ENCODE measurements around the gene ARMC6. TPM values are rescaled to one million over a fixed set of nuclear protein-coding genes. Genes with fewer than 3 reads are reported as not detected.
"Not testable (repeated sequence)": the region's sequence is repeated elsewhere in the genome, so short reads cannot be mapped to it uniquely, and the experiment has no call there.

ARMC6 gene
- total RNA-seq, 1 donor from 2014 or later = 32.8 TPM

DNA sequence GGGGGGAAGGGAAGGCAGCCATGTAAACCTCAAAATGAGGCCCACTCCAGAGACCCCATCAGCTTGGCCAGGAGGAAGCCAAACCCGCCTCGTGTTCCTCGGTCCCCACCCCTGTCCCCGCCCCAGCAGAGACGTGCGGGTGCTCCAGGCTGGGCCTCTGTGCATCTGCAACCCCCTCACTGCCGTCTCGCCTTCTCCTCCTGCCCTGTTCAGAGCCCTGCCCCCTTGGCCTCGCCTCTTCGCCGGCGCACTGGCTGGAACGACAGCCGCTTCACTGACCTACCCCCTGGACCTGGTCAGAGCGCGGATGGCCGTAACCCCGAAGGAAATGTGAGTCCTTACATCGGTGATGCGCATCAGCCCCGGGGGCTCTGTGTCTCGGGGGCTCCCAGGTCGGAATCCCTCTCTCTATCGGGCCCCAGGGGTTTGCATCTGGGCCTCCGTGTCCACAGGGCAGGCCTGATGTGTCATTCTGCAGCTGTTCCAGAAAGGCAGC, 72.7 kb downstream of the ARMC6 start:
- Mint-ChIP-seq H3K27ac (ENCODE audit: unreplicated experiment) (peak overlapping the region; percentile 90), H3K9me3 (ENCODE audit: unreplicated experiment) (peaks cover 2% of the 10 kb centered on the region), H3K4me3 (ENCODE audit: unreplicated experiment) (peak overlapping the region; percentile 75), H3K4me1 (ENCODE audit: low read depth, unreplicated experiment) (peaks cover 4% of the 10 kb centered on the region), H3K36me3 (ENCODE audit: unreplicated experiment) (no peaks in the 10 kb centered on the region), H3K27me3 (ENCODE audit: unreplicated experiment) (peaks cover 12% of the 10 kb centered on the region)
- TF ChIP-seq, protein P1, sequence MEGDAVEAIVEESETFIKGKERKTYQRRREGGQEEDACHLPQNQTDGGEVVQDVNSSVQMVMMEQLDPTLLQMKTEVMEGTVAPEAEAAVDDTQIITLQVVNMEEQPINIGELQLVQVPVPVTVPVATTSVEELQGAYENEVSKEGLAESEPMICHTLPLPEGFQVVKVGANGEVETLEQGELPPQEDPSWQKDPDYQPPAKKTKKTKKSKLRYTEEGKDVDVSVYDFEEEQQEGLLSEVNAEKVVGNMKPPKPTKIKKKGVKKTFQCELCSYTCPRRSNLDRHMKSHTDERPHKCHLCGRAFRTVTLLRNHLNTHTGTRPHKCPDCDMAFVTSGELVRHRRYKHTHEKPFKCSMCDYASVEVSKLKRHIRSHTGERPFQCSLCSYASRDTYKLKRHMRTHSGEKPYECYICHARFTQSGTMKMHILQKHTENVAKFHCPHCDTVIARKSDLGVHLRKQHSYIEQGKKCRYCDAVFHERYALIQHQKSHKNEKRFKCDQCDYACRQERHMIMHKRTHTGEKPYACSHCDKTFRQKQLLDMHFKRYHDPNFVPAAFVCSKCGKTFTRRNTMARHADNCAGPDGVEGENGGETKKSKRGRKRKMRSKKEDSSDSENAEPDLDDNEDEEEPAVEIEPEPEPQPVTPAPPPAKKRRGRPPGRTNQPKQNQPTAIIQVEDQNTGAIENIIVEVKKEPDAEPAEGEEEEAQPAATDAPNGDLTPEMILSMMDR (IDR thresholded peaks at IDR 0.05; ENCODE audit: partially characterized antibody, unreplicated experiment) = no peak
- DNase-seq = peak; percentile 63

DNA sequence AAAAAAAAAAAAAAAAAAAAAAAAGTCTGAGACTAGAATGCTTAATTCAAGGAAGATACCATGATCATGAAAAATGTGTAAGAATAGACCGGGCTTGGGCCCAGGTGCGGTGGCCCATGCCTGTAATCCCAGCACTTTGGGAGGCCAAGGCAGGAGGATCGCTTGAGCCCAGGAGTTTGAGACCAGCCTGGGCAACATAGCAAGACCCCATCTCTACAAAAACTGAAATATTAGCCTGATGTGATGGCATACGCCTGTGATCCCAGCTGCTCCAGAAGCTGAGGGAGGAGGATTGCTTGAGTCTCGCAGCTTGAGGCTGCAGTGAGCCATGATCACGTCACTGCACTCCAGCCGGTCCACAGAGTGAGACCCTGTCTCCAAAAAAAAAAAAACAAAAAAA, 73.5 kb downstream of the ARMC6 start:
- H3K4me1 Mint-ChIP-seq (ENCODE audit: low read depth, unreplicated experiment); DNase-seq; H3K27ac Mint-ChIP-seq (ENCODE audit: unreplicated experiment); H3K36me3 Mint-ChIP-seq (ENCODE audit: unreplicated experiment); H3K9me3 Mint-ChIP-seq (ENCODE audit: unreplicated experiment); H3K4me3 Mint-ChIP-seq (ENCODE audit: unreplicated experiment): not testable (repeated sequence)
- peaks cover 14% of the 10 kb centered on the region for H3K27me3 Mint-ChIP-seq (ENCODE audit: unreplicated experiment)

DNA sequence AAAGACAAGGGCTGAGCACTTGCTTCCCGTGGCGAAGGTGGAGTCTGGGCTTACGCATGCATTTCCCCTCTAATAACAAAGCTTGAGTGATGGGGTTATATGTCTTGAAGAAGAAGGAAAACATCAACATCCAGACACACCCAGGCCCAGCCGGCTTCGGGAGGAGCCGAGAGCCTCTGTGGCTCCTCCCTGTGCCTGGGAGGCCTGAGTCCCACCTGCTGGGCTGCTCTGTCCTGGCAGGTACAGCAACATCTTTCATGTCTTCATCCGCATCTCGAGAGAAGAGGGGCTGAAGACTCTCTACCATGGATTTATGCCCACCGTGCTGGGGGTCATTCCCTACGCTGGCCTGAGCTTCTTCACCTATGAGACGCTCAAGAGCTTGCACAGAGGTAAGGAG, 74.3 kb downstream of the ARMC6 start:
- peaks cover 8% of the 10 kb centered on the region for H3K4me1 Mint-ChIP-seq (ENCODE audit: low read depth, unreplicated experiment)

More for the DNA sequence above, 74.3 kb downstream of the ARMC6 start:
- TF ChIP-seq, protein P1 (IDR thresholded peaks at IDR 0.05; ENCODE audit: partially characterized antibody, unreplicated experiment) = no peak
- Mint-ChIP-seq H3K36me3 (ENCODE audit: unreplicated experiment) (no peaks in the 10 kb centered on the region), H3K27ac (ENCODE audit: unreplicated experiment) (no peak overlapping the region), H3K27me3 (ENCODE audit: unreplicated experiment) (peaks cover 14% of the 10 kb centered on the region), H3K9me3 (ENCODE audit: unreplicated experiment) (peaks cover 2% of the 10 kb centered on the region), H3K4me3 (ENCODE audit: unreplicated experiment) (no peak overlapping the region)
- no peak for DNase-seq

Other genes starting within 250 kb of the ARMC6 start
- gene COMP, start 242.3 kb upstream of the ARMC6 start, total RNA-seq (ENCODE audit: unreplicated experiment) = not detected
- gene UPF1, start 201.6 kb upstream of the ARMC6 start, total RNA-seq (ENCODE audit: unreplicated experiment) = 46.3 TPM
- 15.3 TPM for gene CERS1, start 137.4 kb upstream of the ARMC6 start, total RNA-seq (ENCODE audit: unreplicated experiment)
- gene COPE, start 114.2 kb upstream of the ARMC6 start, total RNA-seq (ENCODE audit: unreplicated experiment) = 177 TPM
- gene DDX49, start 113.9 kb upstream of the ARMC6 start, total RNA-seq (ENCODE audit: unreplicated experiment) = 51.4 TPM
- 217 TPM for gene HOMER3, start 92.4 kb upstream of the ARMC6 start, total RNA-seq (ENCODE audit: unreplicated experiment)
- 201 TPM for gene SUGP2, start 86 bp upstream of the ARMC6 start, total RNA-seq (ENCODE audit: unreplicated experiment)
- gene SLC25A42, start 30.4 kb downstream of the ARMC6 start, total RNA-seq (ENCODE audit: unreplicated experiment) = 14.2 TPM
- gene TMEM161A, start 104.9 kb downstream of the ARMC6 start, total RNA-seq (ENCODE audit: unreplicated experiment) = 16.2 TPM
- gene MEF2B, start 136.7 kb downstream of the ARMC6 start, total RNA-seq (ENCODE audit: unreplicated experiment) = 1.7 TPM
- gene BORCS8, start 158.5 kb downstream of the ARMC6 start, total RNA-seq (ENCODE audit: unreplicated experiment) = 20.5 TPM
- gene RFXANK, start 158.7 kb downstream of the ARMC6 start, total RNA-seq (ENCODE audit: unreplicated experiment) = 73.5 TPM
- gene NR2C2AP, start 169.8 kb downstream of the ARMC6 start, total RNA-seq (ENCODE audit: unreplicated experiment) = 5.5 TPM
- gene NCAN, start 178.4 kb downstream of the ARMC6 start, total RNA-seq (ENCODE audit: unreplicated experiment) = 186 TPM
- gene TM6SF2, start 239.7 kb downstream of the ARMC6 start, total RNA-seq (ENCODE audit: unreplicated experiment) = 7.2 TPM